LNCaP clone FGC (cell line): ENCODE data around the gene TBC1D10B.

ENCODE experiments used
- DNase-seq: peaks from one replicate; pipeline ENCODE4 v3.0.0-alpha.2; 2011; ENCODE audit warnings: low read depth
- H3K4me3 ChIP-seq: 2 replicates; pipeline ENCODE4 v1.5.1; 2011; ENCODE audit warnings: mild to moderate bottlenecking, low read depth, low read length, control low read depth
- TF ChIP-seq, protein P1 (sequence below): IDR thresholded peaks from 2 replicates; pipeline ENCODE4 v1.5.1; 2012; ENCODE audit warnings: mild to moderate bottlenecking; ENCODE audit not compliant: control insufficient read depth, insufficient read depth; ENCODE audit errors: extremely low read depth

TBC1D10B gene

DNA sequence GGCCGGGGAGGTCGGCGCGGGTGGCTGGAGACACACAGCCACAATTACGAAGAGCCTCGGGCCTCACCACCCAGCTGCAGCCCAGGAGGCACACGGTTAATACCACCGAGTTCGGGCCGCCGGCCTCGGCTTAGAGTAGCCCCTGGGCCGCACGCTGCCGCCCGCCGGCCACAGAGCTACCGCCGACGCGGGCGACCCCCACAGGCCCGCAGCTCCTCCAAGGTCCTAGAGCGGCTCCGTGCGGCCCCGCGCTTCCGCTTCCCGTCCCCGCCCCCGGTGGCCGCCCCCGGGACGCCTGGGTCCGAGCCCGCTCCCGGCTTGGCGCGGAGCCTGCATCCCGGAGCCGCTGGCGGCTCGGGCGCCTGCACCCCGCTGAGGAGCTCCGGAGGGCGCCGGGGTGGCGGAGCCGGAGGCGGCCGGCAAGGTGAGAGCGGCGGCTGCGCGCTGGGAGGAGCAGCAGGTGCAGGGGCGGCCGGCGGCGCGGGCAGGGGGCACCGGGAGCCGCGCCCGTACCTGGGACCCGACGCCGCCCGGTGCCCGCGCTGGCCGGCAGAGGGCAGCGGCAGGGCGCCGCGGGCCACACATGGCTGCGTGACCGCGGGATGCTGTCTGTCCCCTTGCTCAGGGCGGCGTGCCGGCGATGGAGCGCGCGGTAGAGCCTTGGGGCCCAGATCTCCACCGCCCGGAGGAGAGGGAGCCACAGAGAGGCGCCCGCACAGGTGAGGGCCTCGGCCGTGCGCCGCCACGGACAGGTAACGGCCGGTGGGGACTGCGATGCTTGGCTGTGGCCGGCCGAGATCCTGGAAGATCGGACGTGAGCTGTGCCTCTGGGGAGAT is 25.1 kb upstream of the TBC1D10B start, which contains the start of gene ZNF48:
Gene ZNF48 (plus strand): TSS at position 266 of the 837 bp plus-strand sequence. CDS start 375 bp downstream, at position 641.
- peak within 1 kb of the TSS; percentile 60 for H3K4me3 ChIP-seq
- peak; percentile 35 for DNase-seq
- TF ChIP-seq, protein P1, sequence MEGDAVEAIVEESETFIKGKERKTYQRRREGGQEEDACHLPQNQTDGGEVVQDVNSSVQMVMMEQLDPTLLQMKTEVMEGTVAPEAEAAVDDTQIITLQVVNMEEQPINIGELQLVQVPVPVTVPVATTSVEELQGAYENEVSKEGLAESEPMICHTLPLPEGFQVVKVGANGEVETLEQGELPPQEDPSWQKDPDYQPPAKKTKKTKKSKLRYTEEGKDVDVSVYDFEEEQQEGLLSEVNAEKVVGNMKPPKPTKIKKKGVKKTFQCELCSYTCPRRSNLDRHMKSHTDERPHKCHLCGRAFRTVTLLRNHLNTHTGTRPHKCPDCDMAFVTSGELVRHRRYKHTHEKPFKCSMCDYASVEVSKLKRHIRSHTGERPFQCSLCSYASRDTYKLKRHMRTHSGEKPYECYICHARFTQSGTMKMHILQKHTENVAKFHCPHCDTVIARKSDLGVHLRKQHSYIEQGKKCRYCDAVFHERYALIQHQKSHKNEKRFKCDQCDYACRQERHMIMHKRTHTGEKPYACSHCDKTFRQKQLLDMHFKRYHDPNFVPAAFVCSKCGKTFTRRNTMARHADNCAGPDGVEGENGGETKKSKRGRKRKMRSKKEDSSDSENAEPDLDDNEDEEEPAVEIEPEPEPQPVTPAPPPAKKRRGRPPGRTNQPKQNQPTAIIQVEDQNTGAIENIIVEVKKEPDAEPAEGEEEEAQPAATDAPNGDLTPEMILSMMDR = peak; percentile 66

DNA sequence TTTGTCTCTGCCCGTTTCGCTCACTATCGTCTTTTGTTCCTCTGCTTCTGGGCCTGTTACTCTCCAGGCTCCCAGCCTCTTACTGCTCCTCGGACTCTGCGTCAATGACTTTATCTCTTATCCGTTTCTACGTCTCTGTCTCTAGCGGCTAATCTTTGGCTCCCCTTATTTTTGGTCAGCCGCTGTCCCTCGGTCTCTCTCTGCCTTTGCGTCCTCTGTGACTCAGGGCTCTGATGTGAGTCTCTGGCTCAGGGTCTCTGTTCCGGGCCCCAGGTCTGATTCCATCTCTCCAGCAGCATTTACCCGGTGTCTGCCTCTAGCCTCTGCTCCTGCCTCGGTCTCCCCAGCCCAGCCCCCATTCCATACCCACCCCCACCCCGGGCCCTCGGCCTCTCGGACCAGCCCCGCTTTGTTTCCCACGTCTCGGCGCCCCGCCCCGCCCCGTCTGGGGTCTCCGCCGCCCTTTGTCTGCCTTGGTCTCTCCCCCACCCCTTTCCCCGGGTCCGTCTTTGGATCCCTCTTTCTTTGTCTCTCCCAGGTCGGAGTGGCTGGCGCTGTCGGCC is 24.4 kb upstream of the TBC1D10B start:
- TF ChIP-seq, protein P1 = no peak
- no peak for DNase-seq
- H3K4me3 ChIP-seq = peak overlapping the region; percentile 60

DNA sequence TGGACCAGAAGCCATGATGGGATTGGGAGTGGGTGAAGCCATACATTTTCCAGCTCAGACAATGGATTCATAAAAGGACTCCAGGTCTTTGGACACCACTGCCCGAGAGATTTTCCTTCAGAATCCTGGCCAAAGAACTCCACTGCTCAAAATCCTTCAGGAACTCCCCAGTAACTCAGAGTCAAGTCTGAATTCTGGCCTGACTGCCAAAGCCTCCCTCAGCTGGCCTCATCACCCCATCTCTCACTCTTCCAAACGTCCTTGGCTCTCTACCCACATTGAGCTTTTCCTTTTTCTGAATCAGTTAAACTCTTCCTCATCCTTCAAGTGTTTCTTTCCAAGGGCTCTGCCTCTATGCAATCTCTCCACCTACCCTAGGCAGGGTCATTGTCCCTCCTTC is 13.2 kb upstream of the TBC1D10B start:
- TF ChIP-seq, protein P1 = no peak
- no peak overlapping the region for H3K4me3 ChIP-seq
- no peak for DNase-seq

DNA sequence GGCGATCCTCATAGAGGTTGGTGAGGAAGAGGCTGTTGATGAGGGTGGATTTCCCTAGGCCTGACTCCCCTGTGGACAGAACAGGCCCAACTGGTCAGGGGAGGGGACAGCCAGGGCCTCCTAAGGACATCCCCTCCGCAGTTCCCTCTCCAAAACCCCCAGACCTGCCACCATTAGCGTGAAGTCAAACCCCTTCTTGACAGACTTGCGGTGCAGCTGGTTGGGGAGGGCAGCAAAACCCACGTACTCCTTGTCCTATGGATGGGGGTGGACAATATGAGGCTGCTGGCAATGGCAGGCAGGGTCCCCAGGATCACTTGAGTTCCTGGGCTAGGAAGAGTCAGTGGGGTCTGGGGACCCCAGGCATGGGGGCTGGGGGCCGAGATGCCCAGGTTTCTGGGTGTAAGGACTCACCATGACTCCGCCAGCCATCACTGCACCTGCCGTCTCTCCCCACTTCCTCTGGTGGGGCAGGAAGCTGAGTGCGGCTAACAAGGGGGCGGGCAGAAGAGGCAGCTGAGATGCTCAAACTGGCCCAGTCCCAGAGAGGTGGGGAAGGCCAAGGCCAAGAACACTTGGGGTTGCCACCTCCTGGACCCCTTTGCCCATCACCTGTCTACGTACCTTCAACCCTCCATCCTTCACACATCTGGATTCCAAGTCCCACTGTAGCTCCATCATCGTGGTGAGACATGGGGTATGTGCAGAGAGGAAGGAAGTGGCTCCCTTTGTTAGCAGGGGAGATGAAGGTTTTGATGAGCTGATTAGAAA is 12.0 kb upstream of the TBC1D10B start, which contains the start of gene SEPTIN1:
Gene SEPTIN1 (minus strand): TSS at position 451 of the 771 bp plus-strand sequence. CDS start 19 bp downstream, at position 432.
- TF ChIP-seq, protein P1 = no peak
- no peak for DNase-seq
- no peak within 1 kb of the TSS for H3K4me3 ChIP-seq

DNA sequence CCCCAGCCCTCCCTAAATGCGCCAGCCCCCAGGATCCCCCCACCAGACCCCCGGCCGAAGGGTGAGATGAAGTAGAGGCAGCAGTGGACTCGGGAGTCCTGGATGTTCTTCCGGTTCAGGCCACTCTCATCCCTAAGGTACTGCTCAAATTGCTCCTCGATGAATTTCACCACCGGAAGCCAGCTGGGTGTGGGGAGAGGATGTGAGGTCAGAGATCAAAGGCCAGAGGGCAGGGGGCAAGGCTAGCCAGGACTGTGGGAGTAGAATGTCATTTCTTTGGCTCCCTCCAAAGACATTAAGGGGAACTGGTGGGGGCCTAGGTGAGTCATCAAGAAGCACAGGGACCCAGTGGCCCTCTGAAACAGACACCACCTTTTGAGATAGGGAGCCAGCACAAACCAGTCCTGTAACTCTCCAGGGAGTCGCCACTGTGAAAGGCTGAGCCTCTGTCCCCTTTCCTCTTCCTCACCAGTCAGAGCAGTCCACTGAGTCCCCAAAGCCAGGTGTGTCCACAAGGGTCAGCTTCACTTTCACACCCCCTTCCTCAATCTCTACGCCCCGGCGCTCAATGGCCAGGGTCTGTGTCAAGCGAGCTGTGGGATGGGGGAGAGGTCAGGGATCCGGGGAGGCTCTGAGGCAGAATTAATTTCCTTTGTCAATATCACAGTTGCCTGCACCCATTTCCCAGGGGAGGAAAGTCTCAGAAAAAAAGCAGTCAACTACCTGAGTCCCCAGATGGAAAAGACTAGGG is 11.2 kb upstream of the TBC1D10B start:
- H3K4me3 ChIP-seq = no peak overlapping the region
- TF ChIP-seq, protein P1 = no peak

DNA sequence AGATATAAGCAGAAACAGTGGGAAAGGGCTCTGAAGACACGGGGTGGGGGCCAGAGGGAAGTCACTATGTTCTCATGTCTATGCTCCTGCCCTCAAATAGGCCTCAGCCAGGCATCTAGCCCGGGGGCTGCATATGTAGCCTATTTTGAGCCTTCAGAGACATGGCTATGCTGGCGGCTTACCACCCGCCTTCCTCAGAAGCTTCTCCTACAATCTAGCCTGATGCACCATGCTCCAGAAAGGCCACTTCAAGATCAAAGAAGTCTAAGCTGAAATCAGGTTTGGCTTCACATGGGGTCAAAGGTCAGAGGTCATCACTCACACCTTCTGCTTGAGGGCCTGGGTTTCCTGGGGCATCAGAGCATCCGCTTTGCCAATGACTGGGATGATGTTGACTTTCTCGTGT is 10.5 kb upstream of the TBC1D10B start:
- TF ChIP-seq, protein P1 = no peak
- H3K4me3 ChIP-seq = no peak overlapping the region
- no peak for DNase-seq

More for the DNA sequence above, 11.2 kb upstream of the TBC1D10B start:
- no peak for DNase-seq
